Measurements from ENCODE around the gene KLHL6.
A peak's percentile ranks its signal among the peaks of the same experiment; 100 is the strongest.

DNA sequence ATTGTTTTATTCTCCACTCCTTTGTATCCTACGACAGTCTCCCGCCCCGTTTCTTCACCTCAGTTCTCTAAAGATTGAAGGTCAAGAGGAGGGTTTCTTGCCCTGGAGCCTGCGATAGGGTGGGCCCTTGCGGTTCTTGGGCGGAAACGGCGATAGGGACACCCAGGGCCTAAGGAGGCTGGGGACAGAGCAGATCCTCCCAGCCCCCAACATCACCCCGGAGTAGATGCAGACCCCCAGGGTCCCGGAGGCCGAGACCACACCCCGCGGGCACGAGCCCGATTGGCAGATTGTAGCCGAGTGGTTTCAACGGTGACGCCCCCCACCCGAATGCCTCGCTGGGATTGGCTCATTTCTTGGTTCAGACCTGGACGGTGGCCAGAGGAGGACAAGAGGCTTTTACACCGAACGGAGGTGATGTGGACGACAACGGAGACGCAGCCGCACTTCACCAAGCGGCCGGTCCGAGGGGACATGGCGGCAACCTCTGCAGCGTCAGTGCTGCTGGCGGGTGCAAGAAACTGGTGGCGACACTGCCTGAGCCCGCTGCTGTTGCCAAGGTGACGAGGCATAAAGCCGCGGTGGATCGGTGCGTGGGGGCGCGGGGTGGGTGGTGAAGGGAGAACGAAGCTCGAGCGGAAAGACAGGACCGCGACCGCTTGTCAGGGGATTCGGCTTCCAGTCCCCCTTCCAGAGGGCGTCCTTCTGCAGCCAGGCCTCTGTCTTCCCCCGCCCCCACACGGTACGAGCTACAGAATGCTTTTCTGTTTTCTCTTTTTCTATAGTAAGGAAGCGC, 108.1 kb downstream of the KLHL6 start:
- TF ChIP-seq POLR2AphosphoS5 (IDR thresholded peaks at IDR 0.05; ENCODE audit: low read depth, low read length): 0 out of 2 replicates have a peak, but pooled peaks have one; percentile 28
- no peak for TF ChIP-seq REST (IDR thresholded peaks at IDR 0.05; ENCODE audit: insufficient read depth in 1 of 2, low read depth in 2 of 2, low read length in 2 of 2)
- no peak for TF ChIP-seq SIN3A (IDR thresholded peaks at IDR 0.05; ENCODE audit: borderline replicate concordance, insufficient read depth, low read length)
- peak; percentile 62 for TF ChIP-seq FOXP2 (optimal IDR thresholded peaks at IDR 0.05; ENCODE audit: borderline replicate concordance, extremely low read depth, extremely low read length, insufficient read depth)
- TF ChIP-seq TAF1 (IDR thresholded peaks at IDR 0.05; ENCODE audit: borderline replicate concordance, insufficient read depth, low read length): no peak
